BJ (cell line): Measurements from ENCODE around the gene DNAI2. TPM values are rescaled to one million over a fixed set of nuclear protein-coding genes. Genes with fewer than 3 reads are reported as not detected.
A peak's percentile ranks its signal among the peaks of the same experiment; 100 is the strongest.

ENCODE experiments used
- CTCF ChIA-PET: fragments of 350-600 bp; formaldehyde crosslinking; extraction: SDS; loops from one replicate; lab custom pipeline; 2021; ENCODE audit warnings: antibody characterized with exemption, inconsistent platforms; lab: Yijun Ruan, JAX
- POLR2A ChIA-PET: fragments of 300-600 bp; sonication (Branson Sonifier 250); formaldehyde crosslinking; extraction: SDS; loops from one replicate; lab custom pipeline; 2021; ENCODE audit warnings: antibody characterized with exemption; lab: Charles Lee
- DNase-seq: peaks from one replicate; pipeline ENCODE4 v3.0.0-alpha.2; 2011; ENCODE audit warnings: low read depth
- H3K27me3 ChIP-seq: 2 replicates; pipeline ENCODE4 v1.6.0; 2011; ENCODE audit warnings: low read length; ENCODE audit not compliant: control insufficient read depth, insufficient read depth
- H3K36me3 ChIP-seq: 2 replicates; pipeline ENCODE4 v1.5.1; 2011; ENCODE audit warnings: low read length; ENCODE audit not compliant: control insufficient read depth, insufficient read depth
- H3K4me3 ChIP-seq: 2 replicates; pipeline ENCODE4 v1.5.1; 2011; ENCODE audit warnings: low read depth, mild to moderate bottlenecking, control low read depth, low read length
- CTCF ChIP-seq: IDR thresholded peaks from 2 replicates; pipeline ENCODE4 v1.5.1; 2011; ENCODE audit warnings: low read depth, mild to moderate bottlenecking, control low read depth, inconsistent platforms, low read length, moderate library complexity; ENCODE audit not compliant: insufficient read depth
- polyA plus RNA-seq: library from polyadenylated mRNA; depleted of rRNA; stranded (reverse); fragments of >200 nt; gene quantifications from 2 replicates; pipeline ENCODE4 v1.2.3, GENCODE V29; 2011

The DNAI2 gene
- polyA plus RNA-seq, 1 experiment: not detected

- DNase-seq: no peak
- ChIA-PET POLR2A (no interaction called here), CTCF (interaction anchor here (1.1 to 1.4 kb wide), 2 partner anchors 14 to 91 kb away, joined by 3 read pairs; partner anchors contain the start of gene GPR142)
- H3K27me3 ChIP-seq: peaks cover 2% of the 10 kb centered on the region
- no peaks in the 10 kb centered on the region for H3K36me3 ChIP-seq
- no peak overlapping the region for H3K4me3 ChIP-seq
- no peak for TF ChIP-seq CTCF
Measured at GRCh38 chr17:74353446-74354060, 79.5 kb downstream of the DNAI2 start.

- TF ChIP-seq CTCF: 0 out of 2 replicates have a peak, but pooled peaks have one; percentile 9
- H3K36me3 ChIP-seq: no peaks in the 10 kb centered on the region
- DNase-seq: no peak
- peaks cover 2% of the 10 kb centered on the region for H3K27me3 ChIP-seq
- H3K4me3 ChIP-seq: no peak overlapping the region
- POLR2A ChIA-PET: no interaction called here
- CTCF ChIA-PET: no interaction called here
Measured at GRCh38 chr17:74354123-74354522, 80.1 kb downstream of the DNAI2 start.

DNA sequence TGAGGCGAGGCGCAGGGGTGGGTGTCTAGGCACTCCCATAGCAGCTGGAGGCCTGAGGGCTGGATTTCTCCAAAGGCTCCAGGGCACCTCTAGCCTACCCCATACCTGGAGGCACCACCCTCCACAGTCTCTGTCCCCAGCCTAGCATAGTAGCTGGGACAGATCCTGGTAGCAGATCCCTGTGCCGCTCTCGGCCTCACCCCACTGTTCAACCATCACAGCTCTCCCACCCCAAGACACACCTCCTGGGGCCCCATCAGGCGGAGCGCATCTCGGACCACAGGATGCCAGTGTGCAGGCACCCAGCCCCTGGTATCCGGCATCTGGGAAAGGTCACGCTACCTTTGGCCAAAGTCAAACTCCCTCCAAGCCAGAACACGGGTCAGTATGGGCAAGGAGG lies 80.5 kb downstream of the DNAI2 start:
- no peak for DNase-seq
- Histone ChIP-seq H3K36me3 (no peaks in the 10 kb centered on the region), H3K4me3 (no peak overlapping the region), H3K27me3 (peaks cover 2% of the 10 kb centered on the region)
- POLR2A ChIA-PET: no interaction called here
- CTCF ChIA-PET: no interaction called here
- no peak for TF ChIP-seq CTCF

GRCh38 chr17:74355065-74355464 lies 81.0 kb downstream of the DNAI2 start:
- Histone ChIP-seq H3K36me3 (no peaks in the 10 kb centered on the region), H3K27me3 (peaks cover 2% of the 10 kb centered on the region), H3K4me3 (no peak overlapping the region)
- ChIA-PET POLR2A (no interaction called here), CTCF (no interaction called here)
- DNase-seq: no peak
- no peak for TF ChIP-seq CTCF

DNA sequence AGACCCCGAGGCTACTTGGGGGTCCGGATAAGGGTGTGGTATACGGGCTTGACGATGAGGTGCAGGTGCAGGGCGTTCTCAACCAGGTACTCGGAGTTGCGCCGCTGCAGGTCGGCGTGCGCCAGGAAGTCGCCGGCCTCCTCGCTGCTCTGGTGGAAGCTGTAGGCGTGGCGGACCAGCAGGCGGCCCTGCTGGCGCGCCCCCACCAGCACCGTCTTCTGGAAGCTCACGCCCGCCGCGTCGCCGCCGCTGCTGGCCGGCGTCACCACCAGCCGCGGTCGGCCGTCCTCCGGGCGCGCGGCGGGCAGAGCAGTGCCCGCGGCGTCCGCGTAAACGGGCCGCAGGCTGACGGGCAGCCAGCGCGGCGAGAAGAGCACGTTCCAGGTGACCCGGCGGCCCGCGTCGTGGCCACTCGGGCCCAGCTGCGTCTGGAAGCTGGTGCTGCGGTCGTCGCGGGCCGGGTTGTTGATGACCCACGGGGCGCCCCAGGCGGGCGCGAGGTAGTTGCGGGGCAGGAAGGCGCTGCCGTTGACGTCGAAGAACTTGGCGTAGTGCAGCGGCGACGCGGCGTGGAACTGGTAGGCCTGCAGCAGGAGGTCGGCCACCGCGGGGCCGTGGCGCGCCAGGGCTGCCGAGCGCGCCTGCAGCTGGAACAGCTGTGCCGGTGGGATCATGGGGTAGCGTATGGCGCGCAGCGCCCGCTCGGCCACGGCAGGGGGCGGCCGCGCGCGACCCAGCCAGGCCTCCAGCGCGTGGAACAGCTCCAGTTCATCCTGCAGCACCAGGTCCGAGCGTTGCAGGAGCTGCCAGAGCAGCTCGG lies 82.8 kb downstream of the DNAI2 start:
- Histone ChIP-seq H3K27me3 (peaks cover 6% of the 10 kb centered on the region), H3K36me3 (no peaks in the 10 kb centered on the region), H3K4me3 (no peak overlapping the region)
- no peak for TF ChIP-seq CTCF
- CTCF ChIA-PET: interaction anchor here (1.4 to 1.8 kb wide), 2 partner anchors 11 to 100 kb away, joined by 3 to 8 read pairs; partner anchors contain the start of gene GPR142
- POLR2A ChIA-PET: no interaction called here
- no peak for DNase-seq
